Spinal cord (tissue), 10 donors: ENCODE measurements around the gene LCOR. TPM values are rescaled to one million over a fixed set of nuclear protein-coding genes. Genes with fewer than 3 reads are reported as not detected.

Experiments used
- DNase-seq, 6 donors: peaks; one replicate each; pipeline versions ENCODE4 v3.0.0 to v3.0.0-alpha.2; 2013 to 2015; ENCODE audit warnings: low spot score in 6 of 6, low read depth in 4 of 6
- H3K27ac ChIP-seq: one replicate; pipeline ENCODE4 v1.5.1; 2013; ENCODE audit warnings: low read depth, low read length, control low read depth
- H3K27me3 ChIP-seq: one replicate; pipeline ENCODE4 v1.6.1; 2013; ENCODE audit warnings: low read length; ENCODE audit not compliant: control insufficient read depth, insufficient read depth
- H3K36me3 ChIP-seq: one replicate; pipeline ENCODE4 v1.6.1; 2013; ENCODE audit warnings: low read length; ENCODE audit not compliant: control insufficient read depth, insufficient read depth
- H3K4me1 ChIP-seq: one replicate; pipeline ENCODE4 v1.6.1; 2013; ENCODE audit warnings: low read length; ENCODE audit not compliant: control insufficient read depth, insufficient read depth
- H3K4me3 ChIP-seq: one replicate; pipeline ENCODE4 v1.5.1; 2013; ENCODE audit warnings: low read depth, low read length, control low read depth
- H3K9me3 ChIP-seq: one replicate; pipeline ENCODE4 v1.6.1; 2013; ENCODE audit warnings: low read length; ENCODE audit not compliant: control insufficient read depth, insufficient read depth
- WGBS: methylation state at CpG from one replicate; pipeline ENCODE4 v1.1.5; 2013; ENCODE audit warnings: missing lambda C conversion rate; ENCODE audit not compliant: insufficient coverage; 5-methylcytosine and 5-hydroxymethylcytosine counted together
- polyA plus RNA-seq, 2 donors: library from polyadenylated mRNA; unstranded; fragments of 120-200 nt; gene quantifications; one replicate each; pipeline ENCODE4 v1.2.1, GENCODE V29; 2013; ENCODE audit not compliant: insufficient read length in 2 of 2
- total RNA-seq, 2 donors: library from RNA; depleted of rRNA in 1 of 2; stranded (reverse); fragments of 120-200 nt in 1 of 2; fragments of >200 nt in 1 of 2; gene quantifications; one replicate each; pipeline versions ENCODE4 v1.2.3 to v1.2.4, GENCODE V29; 2013 to 2014
- donor health status: healthy.

The LCOR gene
- total and polyA plus RNA-seq, 4 donors: 12.6 to 59.8 (median 22.0) TPM

- H3K36me3 ChIP-seq: peaks cover 85% of the 10 kb centered on the region
- no peaks in the 10 kb centered on the region for H3K9me3 ChIP-seq
- H3K27me3 ChIP-seq: no peaks in the 10 kb centered on the region
- DNase-seq: no peak
- WGBS: 87% methylated on average over 16 of the region's 17 CpGs
- H3K27ac ChIP-seq: no peak overlapping the region
- no peak overlapping the region for H3K4me3 ChIP-seq
- peaks cover 13% of the 10 kb centered on the region for H3K4me1 ChIP-seq
Measured at GRCh38 chr10:97001183-97001991, 169.3 kb downstream of the LCOR start.

GRCh38 chr10:97002670-97003069 lies 170.6 kb downstream of the LCOR start:
- Histone ChIP-seq H3K27me3 (no peaks in the 10 kb centered on the region), H3K4me1 (peaks cover 6% of the 10 kb centered on the region), H3K9me3 (no peaks in the 10 kb centered on the region), H3K4me3 (no peak overlapping the region), H3K36me3 (peaks cover 81% of the 10 kb centered on the region), H3K27ac (no peak overlapping the region)
- WGBS: 88% methylated on average over 14 of the region's 16 CpGs
- no peak for DNase-seq

- Histone ChIP-seq H3K4me1 (peaks cover 6% of the 10 kb centered on the region), H3K9me3 (no peaks in the 10 kb centered on the region), H3K36me3 (peaks cover 76% of the 10 kb centered on the region), H3K27me3 (no peaks in the 10 kb centered on the region), H3K27ac (no peak overlapping the region), H3K4me3 (no peak overlapping the region)
- 92% methylated on average over 13 of the region's 13 CpGs for WGBS
- DNase-seq: no peak
Measured at GRCh38 chr10:97003151-97003803, 171.2 kb downstream of the LCOR start.

- Histone ChIP-seq H3K36me3 (peaks cover 71% of the 10 kb centered on the region), H3K9me3 (no peaks in the 10 kb centered on the region), H3K4me3 (no peak overlapping the region), H3K4me1 (peaks cover 2% of the 10 kb centered on the region), H3K27ac (no peak overlapping the region), H3K27me3 (no peaks in the 10 kb centered on the region)
- no peak for DNase-seq
- 91% methylated on average over 8 of the region's 8 CpGs for WGBS
Measured at GRCh38 chr10:97003804-97004201, 171.7 kb downstream of the LCOR start.

GRCh38 chr10:97004591-97004990 lies 172.5 kb downstream of the LCOR start:
- Histone ChIP-seq H3K27me3 (no peaks in the 10 kb centered on the region), H3K4me3 (no peak overlapping the region), H3K9me3 (no peaks in the 10 kb centered on the region), H3K27ac (no peak overlapping the region), H3K4me1 (no peaks in the 10 kb centered on the region), H3K36me3 (peaks cover 63% of the 10 kb centered on the region)
- no peak for DNase-seq
- WGBS: 88% methylated on average over 7 of the region's 10 CpGs

- Histone ChIP-seq H3K36me3 (peaks cover 56% of the 10 kb centered on the region), H3K4me3 (no peak overlapping the region), H3K4me1 (no peaks in the 10 kb centered on the region), H3K27ac (no peak overlapping the region), H3K9me3 (no peaks in the 10 kb centered on the region), H3K27me3 (no peaks in the 10 kb centered on the region)
- WGBS: 92% methylated on average over 5 of the region's 5 CpGs
- DNase-seq: no peak
Measured at GRCh38 chr10:97005349-97005748, 173.3 kb downstream of the LCOR start.

GRCh38 chr10:97006364-97006763 lies 174.3 kb downstream of the LCOR start:
- H3K36me3 ChIP-seq: peaks cover 56% of the 10 kb centered on the region

GRCh38 chr10:97007417-97007816 lies 175.3 kb downstream of the LCOR start:
- no peak for DNase-seq
- H3K36me3 ChIP-seq: peaks cover 51% of the 10 kb centered on the region
- no CpG with 5 or more reads among the region's 1 CpG for WGBS

More at GRCh38 chr10:97006364-97006763, 174.3 kb downstream of the LCOR start:
- Histone ChIP-seq H3K4me1 (no peaks in the 10 kb centered on the region), H3K9me3 (no peaks in the 10 kb centered on the region), H3K27ac (no peak overlapping the region), H3K4me3 (no peak overlapping the region), H3K27me3 (no peaks in the 10 kb centered on the region)
- no peak for DNase-seq
- 83% methylated on average over 6 of the region's 6 CpGs for WGBS

GRCh38 chr10:97010695-97011206 lies 178.7 kb downstream of the LCOR start:
- DNase-seq: no peak
- Histone ChIP-seq H3K27me3 (no peaks in the 10 kb centered on the region), H3K36me3 (peaks cover 42% of the 10 kb centered on the region), H3K27ac (no peak overlapping the region), H3K4me3 (no peak overlapping the region), H3K4me1 (no peaks in the 10 kb centered on the region), H3K9me3 (no peaks in the 10 kb centered on the region)
- WGBS: 84% methylated on average over 3 of the region's 4 CpGs

More at GRCh38 chr10:97007417-97007816, 175.3 kb downstream of the LCOR start:
- Histone ChIP-seq H3K27ac (no peak overlapping the region), H3K4me3 (no peak overlapping the region), H3K27me3 (no peaks in the 10 kb centered on the region), H3K4me1 (no peaks in the 10 kb centered on the region), H3K9me3 (no peaks in the 10 kb centered on the region)
